ENCODE data around the gene GGT6.

The GGT6 gene

DNA sequence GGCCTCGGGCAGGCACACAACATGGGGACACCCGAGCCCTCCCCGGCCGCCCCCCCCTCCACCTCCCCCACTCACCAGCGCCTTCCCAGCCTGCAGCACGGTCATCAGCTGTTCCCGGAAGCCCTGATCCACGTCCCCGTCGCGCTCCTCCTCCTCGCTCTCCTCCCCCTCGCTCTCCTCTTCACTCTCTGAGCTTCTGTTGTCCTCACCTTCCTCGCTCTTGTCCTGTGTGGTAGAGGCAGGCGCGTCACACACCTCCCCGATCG, 15.5 kb downstream of the GGT6 start:
- H3K4me1 ChIP-seq (ENCODE audit: control insufficient read depth, insufficient read depth, low read length): no peaks in the 10 kb centered on the region
- no peak overlapping the region for H3K27ac ChIP-seq (ENCODE audit: extremely low read depth, low read depth, low read length)
- H3K4me3 ChIP-seq (ENCODE audit: low read depth, low read length): no peak overlapping the region
- POLR2A ChIA-PET: interaction anchor here (2.6 to 4.0 kb wide), 2 partner anchors 10 to 11 kb away, joined by 11 to 16 read pairs; partner anchors contain the start of gene MYBBP1A
- CTCF ChIA-PET: interaction anchor here (0.8 kb wide), 1 partner anchor 22 kb away, joined by 4 read pairs; no protein-coding TSS in a partner anchor
- TF ChIP-seq ZSCAN30 (tag by site-specific recombination; IDR thresholded peaks at IDR 0.05) (no peak), OSR2 (tag by site-specific recombination; IDR thresholded peaks at IDR 0.05) (no peak), ZNF362 (tag by site-specific recombination; IDR thresholded peaks at IDR 0.05) (no peak), KLF17 (tag by site-specific recombination; IDR thresholded peaks at IDR 0.05) (no peak), GLIS2 (tag by site-specific recombination; IDR thresholded peaks at IDR 0.05) (no peak), ZNF785 (tag by site-specific recombination; IDR thresholded peaks at IDR 0.05) (no peak), RBAK (tag by site-specific recombination; IDR thresholded peaks at IDR 0.05) (no peak), ZNF133 (tag by site-specific recombination; IDR thresholded peaks at IDR 0.05) (no peak), ZNF2 (tag by site-specific recombination; IDR thresholded peaks at IDR 0.05) (no peak), FEZF1 (tag by site-specific recombination; IDR thresholded peaks at IDR 0.05) (no peak), ZNF510 (tag by site-specific recombination; IDR thresholded peaks at IDR 0.05; ENCODE audit: insufficient replicate concordance) (no peak), EGR2 (tag by site-specific recombination; IDR thresholded peaks at IDR 0.05; ENCODE audit: low read depth) (peak; percentile 78; the same call in 1 of the 2 replicates), ZFHX2 (tag by site-specific recombination; conservative IDR thresholded peaks at IDR 0.05) (peak; percentile 46), ZNF548 (tag by site-specific recombination; IDR thresholded peaks at IDR 0.05) (no peak)
- H3K36me3 ChIP-seq (ENCODE audit: control insufficient read depth in 2 of 2, insufficient read depth in 1 of 2, low read length in 2 of 2): peaks cover 15 to 95% of the 10 kb centered on the region in 2 experiments; a peak in 2 of 3 replicates
- H3K9me3 ChIP-seq (ENCODE audit: control insufficient read depth, insufficient read depth, low read depth, low read length): no peaks in the 10 kb centered on the region

DNA sequence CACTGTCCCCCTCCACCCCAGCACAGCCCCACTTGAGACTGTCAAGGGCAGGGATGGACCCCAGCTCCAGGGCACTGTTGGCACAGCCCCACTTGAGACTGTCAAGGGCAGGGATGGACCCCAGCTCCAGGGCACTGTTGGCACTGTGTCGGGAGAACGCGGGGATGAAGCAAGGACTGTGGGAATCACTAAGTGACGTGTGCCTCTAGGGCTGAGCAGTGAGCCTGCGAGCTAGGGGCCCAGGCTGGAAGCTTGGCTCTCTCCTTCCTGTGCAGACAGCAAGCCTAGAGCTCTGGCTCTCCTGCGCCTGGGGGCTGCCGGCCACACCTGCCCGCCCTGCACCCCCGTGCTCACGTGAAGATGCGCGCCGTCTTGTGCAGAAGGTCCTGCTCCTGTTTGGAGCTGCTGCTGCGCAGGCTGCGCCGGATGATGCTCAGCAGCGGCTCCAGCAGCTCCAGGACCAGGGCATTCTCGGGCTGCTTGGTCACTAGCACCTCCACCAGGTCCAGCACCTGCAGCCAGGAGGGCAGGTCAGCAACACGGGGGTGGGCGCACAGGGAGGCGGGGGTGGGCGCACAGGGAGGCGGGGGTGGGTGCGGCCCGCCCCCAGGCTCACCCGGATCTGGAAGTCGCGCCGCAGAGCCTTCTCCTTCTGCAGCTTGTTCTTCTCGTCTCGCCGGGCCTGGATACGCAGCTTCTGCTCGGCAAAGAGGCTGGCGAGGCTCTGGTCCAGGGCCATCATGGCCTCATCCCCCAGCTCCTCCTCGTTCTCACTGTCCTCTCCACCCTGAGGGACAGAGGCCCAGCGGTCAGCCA, 16.0 kb downstream of the GGT6 start:
- H3K36me3 ChIP-seq (ENCODE audit: control insufficient read depth in 2 of 2, insufficient read depth in 1 of 2, low read length in 2 of 2): peaks cover 10 to 95% of the 10 kb centered on the region in 2 experiments; a peak in 2 of 3 replicates
- H3K4me1 ChIP-seq (ENCODE audit: control insufficient read depth, insufficient read depth, low read length): no peaks in the 10 kb centered on the region
- no peak overlapping the region for H3K27ac ChIP-seq (ENCODE audit: extremely low read depth, low read depth, low read length)
- ChIA-PET CTCF (interaction anchor here (0.8 kb wide), 1 partner anchor 22 kb away, joined by 4 read pairs; no protein-coding TSS in a partner anchor), POLR2A (interaction anchor here (0.7 to 4.0 kb wide), 6 partner anchors 9 to 123 kb away, joined by 3 to 16 read pairs (median 4); partner anchors contain the start of gene MYBBP1A)
- no peaks in the 10 kb centered on the region for H3K9me3 ChIP-seq (ENCODE audit: control insufficient read depth, insufficient read depth, low read depth, low read length)
- no peak overlapping the region for H3K4me3 ChIP-seq (ENCODE audit: low read depth, low read length)
- TF ChIP-seq ZNF426 (tag by site-specific recombination; IDR thresholded peaks at IDR 0.05): no peak
- no peak for TF ChIP-seq REPIN1 (tag by site-specific recombination; IDR thresholded peaks at IDR 0.05; ENCODE audit: low read depth)
- no peak for TF ChIP-seq TRIM28 (IDR thresholded peaks at IDR 0.05; ENCODE audit: borderline replicate concordance, low read length)
- TF ChIP-seq PRDM4 (tag by site-specific recombination; IDR thresholded peaks at IDR 0.05): no peak
- no peak for TF ChIP-seq PRDM10 (tag by site-specific recombination; IDR thresholded peaks at IDR 0.05)
- no peak for TF ChIP-seq ZNF692 (tag by site-specific recombination; IDR thresholded peaks at IDR 0.05)
- TF ChIP-seq ZNF121 (tag by site-specific recombination; IDR thresholded peaks at IDR 0.05): no peak
- no peak for TF ChIP-seq ZNF24 (tag by site-specific recombination; IDR thresholded peaks at IDR 0.05)
- no peak for TF ChIP-seq ZNF311 (tag by site-specific recombination; IDR thresholded peaks at IDR 0.05; ENCODE audit: borderline replicate concordance)

Measured in HEK293 (cell line).